Kidney (tissue), 14 donors: ENCODE data around the gene MEAF6. TPM values are rescaled to one million over a fixed set of nuclear protein-coding genes. Genes with fewer than 3 reads are reported as not detected.
"Not testable (repeated sequence)": the region's sequence is repeated elsewhere in the genome, so short reads cannot be mapped to it uniquely, and the experiment has no call there.

Experiments
- DNase-seq, 5 donors: peaks; one replicate each; pipeline ENCODE4 v3.0.0-alpha.2; 2013 to 2020
- FAIRE-seq: peaks from 2 replicates; lab custom pipeline; 2012; peaks lifted over from hg19 to GRCh38; lab: Jason Lieb, UNC
- H3K27ac ChIP-seq, 2 donors: one replicate each; pipeline ENCODE4 v1.7.0; 2013; ENCODE audit warnings: low read depth in 2 of 2, low read length in 2 of 2, inconsistent platforms in 1 of 2
- H3K27me3 ChIP-seq: one replicate; pipeline ENCODE4 v1.7.1; 2013; ENCODE audit warnings: low read length, inconsistent platforms; ENCODE audit not compliant: control insufficient read depth, insufficient read depth
- H3K36me3 ChIP-seq, 3 donors: one replicate each; pipeline versions ENCODE4 v1.7.0 to v1.7.1; 2013; ENCODE audit warnings: low read length in 3 of 3, control low read depth in 1 of 3, inconsistent platforms in 1 of 3; ENCODE audit not compliant: insufficient read depth in 3 of 3, control insufficient read depth in 2 of 3
- H3K4me1 ChIP-seq, 3 donors: one replicate each; pipeline versions ENCODE4 v1.7.0 to v1.7.1; 2013; ENCODE audit warnings: low read length in 3 of 3, inconsistent platforms in 1 of 3, low read depth in 1 of 3; ENCODE audit not compliant: control insufficient read depth in 2 of 3, insufficient read depth in 2 of 3
- H3K4me3 ChIP-seq, 3 donors: one replicate each; pipeline versions ENCODE4 v1.7.0 to v1.8.1; 2013; ENCODE audit warnings: low read length in 3 of 3, control low read depth in 1 of 3, inconsistent platforms in 1 of 3
- H3K9ac ChIP-seq, 3 donors: one replicate each; pipeline versions ENCODE4 v1.7.0 to v1.7.1; 2013; ENCODE audit warnings: low read length in 3 of 3, control low read depth in 1 of 3, inconsistent platforms in 1 of 3
- H3K9me3 ChIP-seq, 3 donors: one replicate each; pipeline versions ENCODE4 v1.7.0 to v1.7.1; 2013; ENCODE audit warnings: low read length in 3 of 3, control low read depth in 1 of 3, inconsistent platforms in 1 of 3; ENCODE audit not compliant: control insufficient read depth in 2 of 3, insufficient read depth in 1 of 3
- intact Hi-C: fragments of 100-400 bp; cut with DNase I; formaldehyde crosslinking; loops from one replicate; pipeline ENCODE4 v1.11.1; 2022
- polyA plus RNA-seq: library from polyadenylated mRNA; stranded (reverse); fragments of 350-450 nt; fragmentation: Illumina TruSeq; extraction: RNeasy Lipid Tissue Mini Kit (QIAGEN cat#74804); gene quantifications from one replicate; pipeline ENCODE4 v1.2.3, GENCODE V29; 2014; ENCODE audit warnings: low read depth, low replicate concordance; ENCODE audit not compliant: insufficient read depth
- total RNA-seq: library from RNA; stranded (reverse); fragmentation: NEBNext Ultra II Directional; extraction: Animal tissue kit (Norgen Biotek cat#: 25700); gene quantifications from one replicate; pipeline ENCODE4 v1.2.1, GENCODE V29; 2021
- TF ChIP-seq, protein P1 (sequence below): IDR thresholded peaks from 3 replicates; pipeline ENCODE4 v1.5.1; 2012; ENCODE audit warnings: mild to moderate bottlenecking, moderate library complexity, borderline replicate concordance; ENCODE audit not compliant: insufficient read depth; ENCODE audit errors: extremely low read depth
- donor health status: control.
- donor health status: control.
- donor health status: control.
- donor health status: control.
- donor health status: control.
- donor health status: DM: yes; HTN: yes; CAD: no.
- donor health status: Normal renal cell carcinoma (clear cell type).

The MEAF6 gene
- total and polyA plus RNA-seq, 2 donors from 2014 or later: 45.7 to 65.8 TPM

DNA sequence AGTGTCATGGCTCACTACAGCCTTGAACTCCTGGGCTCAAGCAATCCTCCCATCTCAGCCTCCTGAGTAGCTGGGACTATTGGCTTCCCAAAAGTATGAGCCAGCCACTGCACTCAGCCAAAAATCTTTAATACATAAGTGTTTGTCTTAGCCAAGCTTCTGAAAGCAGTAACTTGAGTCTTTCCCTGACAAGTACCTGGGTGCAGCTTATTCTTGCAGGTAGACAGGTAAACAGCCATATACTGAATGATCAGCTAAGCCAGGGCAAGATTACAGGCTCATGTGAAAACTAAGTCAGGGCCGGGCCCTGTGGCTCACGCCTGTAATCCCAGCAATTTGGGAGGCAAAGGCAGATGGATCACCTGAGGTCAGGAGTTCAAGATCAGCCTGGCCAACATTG lies 7.8 kb downstream of the MEAF6 start:
- intact Hi-C loops: no loop called here
- Histone ChIP-seq H3K4me3 (no peak overlapping the region), H3K9ac (no peak overlapping the region), H3K36me3 (peaks cover 5 to 12% (median 11%) of the 10 kb centered on the region in 3 donors), H3K27me3 (no peaks in the 10 kb centered on the region), H3K27ac (no peak overlapping the region), H3K9me3 (no peaks in the 10 kb centered on the region), H3K4me1 (no peaks in the 10 kb centered on the region)
- DNase-seq: no peak
- TF ChIP-seq, protein P1, sequence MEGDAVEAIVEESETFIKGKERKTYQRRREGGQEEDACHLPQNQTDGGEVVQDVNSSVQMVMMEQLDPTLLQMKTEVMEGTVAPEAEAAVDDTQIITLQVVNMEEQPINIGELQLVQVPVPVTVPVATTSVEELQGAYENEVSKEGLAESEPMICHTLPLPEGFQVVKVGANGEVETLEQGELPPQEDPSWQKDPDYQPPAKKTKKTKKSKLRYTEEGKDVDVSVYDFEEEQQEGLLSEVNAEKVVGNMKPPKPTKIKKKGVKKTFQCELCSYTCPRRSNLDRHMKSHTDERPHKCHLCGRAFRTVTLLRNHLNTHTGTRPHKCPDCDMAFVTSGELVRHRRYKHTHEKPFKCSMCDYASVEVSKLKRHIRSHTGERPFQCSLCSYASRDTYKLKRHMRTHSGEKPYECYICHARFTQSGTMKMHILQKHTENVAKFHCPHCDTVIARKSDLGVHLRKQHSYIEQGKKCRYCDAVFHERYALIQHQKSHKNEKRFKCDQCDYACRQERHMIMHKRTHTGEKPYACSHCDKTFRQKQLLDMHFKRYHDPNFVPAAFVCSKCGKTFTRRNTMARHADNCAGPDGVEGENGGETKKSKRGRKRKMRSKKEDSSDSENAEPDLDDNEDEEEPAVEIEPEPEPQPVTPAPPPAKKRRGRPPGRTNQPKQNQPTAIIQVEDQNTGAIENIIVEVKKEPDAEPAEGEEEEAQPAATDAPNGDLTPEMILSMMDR: no peak
- FAIRE-seq: no peak

GRCh38 chr1:37502791-37503190 lies 11.8 kb downstream of the MEAF6 start:
- H3K27ac ChIP-seq, H3K9ac ChIP-seq, DNase-seq, FAIRE-seq, intact Hi-C loops, H3K9me3 ChIP-seq, H3K4me1 ChIP-seq, H3K4me3 ChIP-seq, H3K27me3 ChIP-seq: not testable (repeated sequence)
- peaks cover 4 to 14% (median 13%) of the 10 kb centered on the region in 3 donors for H3K36me3 ChIP-seq

DNA sequence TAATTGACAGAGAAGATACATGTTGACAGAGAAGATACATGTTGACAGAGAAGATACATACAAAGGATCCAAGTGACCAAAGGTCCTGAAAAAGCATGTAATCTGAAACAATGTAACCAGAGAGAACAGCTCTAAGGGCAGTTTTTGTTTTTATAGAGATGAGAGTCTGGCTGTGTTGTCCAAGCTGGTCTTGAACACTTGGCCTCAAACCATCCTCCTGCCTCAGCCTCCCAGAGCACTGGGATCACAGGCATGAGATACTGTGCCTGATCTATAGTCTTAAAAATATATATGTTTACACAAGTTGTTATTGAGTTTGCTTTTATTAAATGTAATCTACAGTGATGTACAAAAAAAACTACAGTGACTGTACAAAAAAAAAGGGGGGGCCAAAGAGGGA lies 12.5 kb downstream of the MEAF6 start:
- intact Hi-C loops: no loop called here
- Histone ChIP-seq H3K27me3 (no peaks in the 10 kb centered on the region), H3K36me3 (peaks cover 4 to 14% (median 13%) of the 10 kb centered on the region in 3 donors), H3K9ac (no peak overlapping the region), H3K9me3 (no peaks in the 10 kb centered on the region), H3K4me3 (no peak overlapping the region), H3K4me1 (no peaks in the 10 kb centered on the region), H3K27ac (no peak overlapping the region)
- TF ChIP-seq, protein P1: no peak
- no peak for DNase-seq
- FAIRE-seq: no peak

DNA sequence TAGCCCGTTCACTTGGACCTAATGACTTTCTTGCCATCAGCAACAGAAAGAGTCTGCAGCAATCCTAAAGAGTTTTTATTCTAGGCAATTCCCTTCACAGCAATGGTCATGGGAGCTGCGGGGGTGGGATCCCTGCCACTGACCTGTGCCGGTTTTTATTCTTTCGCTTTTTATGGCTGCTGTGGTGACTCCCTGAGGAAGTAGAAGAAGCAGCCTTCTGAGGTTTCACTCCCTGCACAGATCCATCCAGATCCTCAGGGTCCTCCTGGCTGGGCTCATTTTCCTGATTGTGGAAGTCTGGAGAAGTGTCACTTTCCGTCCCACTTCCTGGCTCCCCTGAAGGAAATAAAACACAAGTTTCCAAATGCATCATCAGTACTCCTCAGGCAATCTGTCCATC lies 12.9 kb downstream of the MEAF6 start:
- H3K4me3 ChIP-seq: no peak overlapping the region
- no peak overlapping the region for H3K27ac ChIP-seq
- peak in 3 of 5 donors; percentile 47 to 69 (median 50) for DNase-seq
- H3K4me1 ChIP-seq: no peaks in the 10 kb centered on the region
- no peaks in the 10 kb centered on the region for H3K9me3 ChIP-seq
- no peaks in the 10 kb centered on the region for H3K27me3 ChIP-seq
- no peak overlapping the region for H3K9ac ChIP-seq
- intact Hi-C loops: no loop called here
- TF ChIP-seq, protein P1: no peak
- FAIRE-seq: no peak
- H3K36me3 ChIP-seq: peaks cover 4 to 14% (median 13%) of the 10 kb centered on the region in 3 donors
